Spleen (tissue), 7 donors: ENCODE results near the gene DUSP23.

Source experiments
- CTCF ChIP-seq, 11 experiments: fragments of 200-600 bp in 7 of 11; fragments of 450-650 bp in 4 of 11; sonication (generic) in 4 of 11; IDR thresholded peaks in 8 of 11; conservative IDR thresholded peaks in 3 of 11; 1 replicate in 7 of 11; 2 replicates in 4 of 11; pipeline versions ENCODE4 v1.4.0 to v1.8.0; 2016 to 2021; ENCODE audit warnings: antibody characterized with exemption in 11 of 11, inconsistent platforms in 4 of 11, mild to moderate bottlenecking in 1 of 11
- POLR2A ChIP-seq, 3 donors: fragments of 450-650 bp; IDR thresholded peaks; one replicate each; pipeline ENCODE4 v1.5.1; 2017; ENCODE audit warnings: antibody characterized with exemption in 3 of 3, mild to moderate bottlenecking in 1 of 3
- donor health status: DM: no; HTN: no; CAD: no; lungs with moderate emphysema.
- donor health status: DM: no; HTN: no; CAD: no.
- donor health status: DM: no; HTN: no; CAD: no.

- TF ChIP-seq CTCF (IDR thresholded peaks at IDR 0.05 in 8 of 11, conservative IDR thresholded peaks at IDR 0.05 in 3 of 11) (no peak), POLR2A (IDR thresholded peaks at IDR 0.05) (no peak)
Observed at GRCh38 chr1:159763686-159764085, 17.1 kb upstream of the DUSP23 start.
